H9 (cell line): Measurements from ENCODE around the gene CUBN. TPM values are rescaled to one million over a fixed set of nuclear protein-coding genes. Genes with fewer than 3 reads are reported as not detected.

Experiments used
- DNase-seq: peaks from one replicate; pipeline ENCODE4 v3.0.0-alpha.2; 2017
- H2AFZ ChIP-seq: one replicate; pipeline ENCODE4 v1.6.1; 2013; ENCODE audit warnings: mild to moderate bottlenecking, low read length, control low read depth, moderate library complexity
- H2AK5ac ChIP-seq: 2 replicates; pipeline ENCODE4 v1.6.1; 2013; ENCODE audit warnings: low read length, control low read depth, mixed read lengths; ENCODE audit not compliant: insufficient read length
- H2BK120ac ChIP-seq: one replicate; pipeline ENCODE4 v1.6.1; 2013; ENCODE audit warnings: low read depth, mild to moderate bottlenecking, low read length, control low read depth, inconsistent platforms; ENCODE audit not compliant: poor library complexity, severe bottlenecking
- H2BK12ac ChIP-seq: 2 replicates; pipeline ENCODE4 v1.6.1; 2013; ENCODE audit warnings: low read length, control low read depth, mixed read lengths, low read depth; ENCODE audit not compliant: insufficient read length
- H2BK15ac ChIP-seq: 2 replicates; pipeline ENCODE4 v1.6.1; 2013; ENCODE audit warnings: low read depth, low read length, control low read depth
- H2BK20ac ChIP-seq: one replicate; pipeline ENCODE4 v1.6.1; 2013; ENCODE audit warnings: low read depth, mild to moderate bottlenecking, low read length, control low read depth, inconsistent platforms; ENCODE audit not compliant: poor library complexity, severe bottlenecking
- H2BK5ac ChIP-seq: 2 replicates; pipeline ENCODE4 v1.6.1; 2013; ENCODE audit warnings: low read length, control low read depth, mixed read lengths; ENCODE audit not compliant: insufficient read length
- H3K14ac ChIP-seq: 2 replicates; pipeline ENCODE4 v1.6.1; 2013; ENCODE audit warnings: low read length, control low read depth; ENCODE audit not compliant: insufficient read depth
- H3K18ac ChIP-seq: 2 replicates; pipeline ENCODE4 v1.6.1; 2013; ENCODE audit warnings: low read depth, mild to moderate bottlenecking, mixed read lengths, low read length, control low read depth; ENCODE audit not compliant: insufficient read length
- H3K23ac ChIP-seq: 2 replicates; pipeline ENCODE4 v1.6.1; 2013; ENCODE audit warnings: low read length, control low read depth, mixed read lengths, low read depth; ENCODE audit not compliant: insufficient read length
- H3K23me2 ChIP-seq: 2 replicates; pipeline ENCODE4 v1.6.1; 2013; ENCODE audit warnings: low read depth, mild to moderate bottlenecking, mixed read lengths, low read length, control low read depth; ENCODE audit not compliant: insufficient read length, poor library complexity, severe bottlenecking
- H3K27ac ChIP-seq: 2 replicates; pipeline ENCODE4 v1.5.1; 2013; ENCODE audit warnings: low read length, control low read depth, mixed read lengths, low read depth; ENCODE audit not compliant: insufficient read length
- H3K27me3 ChIP-seq: 2 replicates; pipeline ENCODE4 v1.6.1; 2013; ENCODE audit warnings: low read length, control low read depth, inconsistent platforms; ENCODE audit not compliant: insufficient read depth
- H3K4ac ChIP-seq: 2 replicates; pipeline ENCODE4 v1.6.1; 2013; ENCODE audit warnings: low read depth, mild to moderate bottlenecking, control low read depth, inconsistent platforms, low read length, moderate library complexity
- H3K4me1 ChIP-seq: 2 replicates; pipeline ENCODE4 v1.6.1; 2013; ENCODE audit warnings: low read length, control low read depth, inconsistent platforms; ENCODE audit not compliant: insufficient read depth
- H3K4me2 ChIP-seq: 2 replicates; pipeline ENCODE4 v1.6.1; 2013; ENCODE audit warnings: low read length, control low read depth, mixed read lengths; ENCODE audit not compliant: insufficient read length, insufficient read depth
- H3K56ac ChIP-seq: 2 replicates; pipeline ENCODE4 v1.6.1; 2013; ENCODE audit warnings: low read depth, mild to moderate bottlenecking, mixed read lengths, low read length, control low read depth; ENCODE audit not compliant: insufficient read length
- H3K79me1 ChIP-seq: 2 replicates; pipeline ENCODE4 v1.6.1; 2013; ENCODE audit warnings: low read depth, mild to moderate bottlenecking, moderate library complexity, low read length, control low read depth, inconsistent platforms; ENCODE audit not compliant: insufficient read depth, poor library complexity, severe bottlenecking
- H3K79me2 ChIP-seq: 2 replicates; pipeline ENCODE4 v1.6.1; 2013; ENCODE audit warnings: low read length, control low read depth, inconsistent platforms; ENCODE audit not compliant: insufficient read depth
- H3K9ac ChIP-seq: 2 replicates; pipeline ENCODE4 v1.6.1; 2013; ENCODE audit warnings: low read length, control low read depth, mixed read lengths; ENCODE audit not compliant: insufficient read length; ENCODE audit errors: extremely low read depth
- H3K9me3 ChIP-seq: one replicate; pipeline ENCODE4 v1.6.1; 2013; ENCODE audit warnings: low read depth, low read length, inconsistent platforms; ENCODE audit not compliant: control insufficient read depth
- H3T11ph ChIP-seq: one replicate; pipeline ENCODE4 v1.6.1; 2013; ENCODE audit warnings: mild to moderate bottlenecking, low read length, control low read depth, inconsistent platforms
- H4K20me1 ChIP-seq: one replicate; pipeline ENCODE4 v1.6.1; 2013; ENCODE audit not compliant: control insufficient read depth, insufficient read length, insufficient read depth
- H4K5ac ChIP-seq: 2 replicates; pipeline ENCODE4 v1.6.1; 2013; ENCODE audit warnings: low read depth, mild to moderate bottlenecking, mixed read lengths, low read length, control low read depth; ENCODE audit not compliant: insufficient read length
- H4K8ac ChIP-seq: replicated peaks from 2 replicates; pipeline ENCODE4 v1.6.1; 2013; ENCODE audit warnings: low read length, control low read depth, mixed read lengths, low read depth; ENCODE audit not compliant: insufficient read length
- H4K91ac ChIP-seq: 2 replicates; pipeline ENCODE4 v1.6.1; 2013; ENCODE audit warnings: low read depth, mild to moderate bottlenecking, moderate library complexity, mixed read lengths, low read length, control low read depth; ENCODE audit not compliant: insufficient read length
- H3K27ac Mint-ChIP-seq, 3 experiments: 2 replicates in 2 of 3; 3 replicates in 1 of 3; pipeline ENCODE4 v1.8.0; 2020 to 2021; ENCODE audit warnings: mixed read lengths in 3 of 3, mild to moderate bottlenecking in 1 of 3, moderate library complexity in 1 of 3
- H3K27me3 Mint-ChIP-seq: 2 replicates; pipeline ENCODE4 v1.8.0; 2021; ENCODE audit warnings: low read depth, mild to moderate bottlenecking, moderate library complexity, mixed read lengths
- H3K36me3 Mint-ChIP-seq, 3 experiments: 2 replicates in 2 of 3; 3 replicates in 1 of 3; pipeline ENCODE4 v1.8.0; 2020 to 2021; ENCODE audit warnings: low read depth in 3 of 3, mixed read lengths in 3 of 3; ENCODE audit not compliant: insufficient read depth in 1 of 3
- H3K4me1 Mint-ChIP-seq, 2 experiments: 2 replicates each; pipeline ENCODE4 v1.8.0; 2020; ENCODE audit warnings: mixed read lengths in 2 of 2
- H3K4me3 Mint-ChIP-seq, 2 experiments: 2 replicates in 1 of 2; 3 replicates in 1 of 2; pipeline ENCODE4 v1.8.0; 2020 to 2021; ENCODE audit warnings: mild to moderate bottlenecking in 2 of 2, mixed read lengths in 2 of 2, moderate library complexity in 1 of 2
- H3K9me3 Mint-ChIP-seq, 2 experiments: 2 replicates in 1 of 2; 3 replicates in 1 of 2; pipeline ENCODE4 v1.8.0; 2020; ENCODE audit warnings: mild to moderate bottlenecking in 2 of 2, mixed read lengths in 2 of 2, moderate library complexity in 1 of 2
- WGBS: extraction: QIAGEN DNeasy Blood & Tissue Kit; methylation state at CpG from one replicate; pipeline ENCODE4 v1.1.7; 2013; ENCODE audit warnings: missing lambda C conversion rate, low lambda C conversion rate, mixed read lengths; ENCODE audit not compliant: insufficient read length; ENCODE audit errors: extremely low coverage; 5-methylcytosine and 5-hydroxymethylcytosine counted together
- total RNA-seq: library from RNA; stranded (reverse); gene quantifications from 2 replicates; pipeline ENCODE4 v1.2.1, GENCODE V29; 2021
- TF ChIP-seq, protein P1 (sequence below): fragments of 200-600 bp; sonication (generic); conservative IDR thresholded peaks from 3 replicates; pipeline ENCODE4 v1.8.0; 2021; ENCODE audit warnings: antibody characterized with exemption, mild to moderate bottlenecking

CUBN gene
- total RNA-seq, 1 experiment from 2014 or later = 0.26 TPM

GRCh38 chr10:16913266-16913665 is 216.3 kb downstream of the CUBN start:
- Histone ChIP-seq H4K8ac (no peak overlapping the region), H2BK5ac (no peak overlapping the region), H3K27me3 (no peaks in the 10 kb centered on the region), H3K18ac (no peak overlapping the region), H3K4ac (no peak overlapping the region), H3K23me2 (no peaks in the 10 kb centered on the region), H3K9ac (no peak overlapping the region), H4K20me1 (no peaks in the 10 kb centered on the region), H3K9me3 (no peaks in the 10 kb centered on the region), H3K79me2 (no peaks in the 10 kb centered on the region), H3K79me1 (no peaks in the 10 kb centered on the region), H2BK20ac (no peak overlapping the region), H3K56ac (no peak overlapping the region), H4K5ac (no peak overlapping the region), H2BK120ac (no peak overlapping the region), H3T11ph (no peak overlapping the region), H2AK5ac (no peak overlapping the region), H2AFZ (no peak overlapping the region), H3K23ac (no peak overlapping the region), H3K4me2 (no peak overlapping the region), H3K27ac (no peak overlapping the region), H2BK15ac (no peak overlapping the region), H4K91ac (no peak overlapping the region), H2BK12ac (no peak overlapping the region), H3K4me1 (no peaks in the 10 kb centered on the region), H3K14ac (no peak overlapping the region)
- Mint-ChIP-seq H3K4me3 (no peak overlapping the region), H3K9me3 (no peaks in the 10 kb centered on the region), H3K27ac (no peak overlapping the region), H3K4me1 (peaks cover 2 to 7% of the 10 kb centered on the region in 2 experiments; a peak in 2 of 4 replicates), H3K36me3 (no peaks in the 10 kb centered on the region), H3K27me3 (no peaks in the 10 kb centered on the region)
- no CpG with 5 or more reads among the region's 4 CpGs for WGBS
- no peak for DNase-seq
- TF ChIP-seq, protein P1, sequence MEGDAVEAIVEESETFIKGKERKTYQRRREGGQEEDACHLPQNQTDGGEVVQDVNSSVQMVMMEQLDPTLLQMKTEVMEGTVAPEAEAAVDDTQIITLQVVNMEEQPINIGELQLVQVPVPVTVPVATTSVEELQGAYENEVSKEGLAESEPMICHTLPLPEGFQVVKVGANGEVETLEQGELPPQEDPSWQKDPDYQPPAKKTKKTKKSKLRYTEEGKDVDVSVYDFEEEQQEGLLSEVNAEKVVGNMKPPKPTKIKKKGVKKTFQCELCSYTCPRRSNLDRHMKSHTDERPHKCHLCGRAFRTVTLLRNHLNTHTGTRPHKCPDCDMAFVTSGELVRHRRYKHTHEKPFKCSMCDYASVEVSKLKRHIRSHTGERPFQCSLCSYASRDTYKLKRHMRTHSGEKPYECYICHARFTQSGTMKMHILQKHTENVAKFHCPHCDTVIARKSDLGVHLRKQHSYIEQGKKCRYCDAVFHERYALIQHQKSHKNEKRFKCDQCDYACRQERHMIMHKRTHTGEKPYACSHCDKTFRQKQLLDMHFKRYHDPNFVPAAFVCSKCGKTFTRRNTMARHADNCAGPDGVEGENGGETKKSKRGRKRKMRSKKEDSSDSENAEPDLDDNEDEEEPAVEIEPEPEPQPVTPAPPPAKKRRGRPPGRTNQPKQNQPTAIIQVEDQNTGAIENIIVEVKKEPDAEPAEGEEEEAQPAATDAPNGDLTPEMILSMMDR = no peak
